Activated naive CD4-positive, alpha-beta T cell treated with anti-CD3 and anti-CD28 coated beads, Interleukin-2, amount 10 ng/mL, durations not matched to agents 7 days and 5 days (primary cell): Measurements from ENCODE around the gene TM2D1.
"Not testable (repeated sequence)": the region's sequence is repeated elsewhere in the genome, so short reads cannot be mapped to it uniquely, and the experiment has no call there.

ENCODE experiments used
- CTCF ChIA-PET: fragments of 350-600 bp; sonication (Branson Sonifier 250); formaldehyde crosslinking; loops from one replicate; lab custom pipeline; 2021; ENCODE audit warnings: antibody characterized with exemption; lab: Charles Lee
- DNase-seq: peaks from one replicate; pipeline ENCODE4 v3.0.0-alpha.2; 2020
- H3K27ac Mint-ChIP-seq: one replicate; pipeline ENCODE4 v1.8.0; 2021; ENCODE audit warnings: mild to moderate bottlenecking, moderate library complexity, mixed read lengths
- H3K27me3 Mint-ChIP-seq: one replicate; pipeline ENCODE4 v1.8.0; 2021; ENCODE audit warnings: mild to moderate bottlenecking, mixed read lengths
- H3K36me3 Mint-ChIP-seq: one replicate; pipeline ENCODE4 v1.8.0; 2021; ENCODE audit warnings: mixed read lengths
- H3K4me1 Mint-ChIP-seq: one replicate; pipeline ENCODE4 v1.8.0; 2021; ENCODE audit warnings: mixed read lengths
- H3K4me3 Mint-ChIP-seq: one replicate; pipeline ENCODE4 v1.8.0; 2021; ENCODE audit warnings: mild to moderate bottlenecking, moderate library complexity, mixed read lengths
- H3K9me3 Mint-ChIP-seq: one replicate; pipeline ENCODE4 v1.8.0; 2021; ENCODE audit warnings: mixed read lengths

Gene TM2D1

DNA sequence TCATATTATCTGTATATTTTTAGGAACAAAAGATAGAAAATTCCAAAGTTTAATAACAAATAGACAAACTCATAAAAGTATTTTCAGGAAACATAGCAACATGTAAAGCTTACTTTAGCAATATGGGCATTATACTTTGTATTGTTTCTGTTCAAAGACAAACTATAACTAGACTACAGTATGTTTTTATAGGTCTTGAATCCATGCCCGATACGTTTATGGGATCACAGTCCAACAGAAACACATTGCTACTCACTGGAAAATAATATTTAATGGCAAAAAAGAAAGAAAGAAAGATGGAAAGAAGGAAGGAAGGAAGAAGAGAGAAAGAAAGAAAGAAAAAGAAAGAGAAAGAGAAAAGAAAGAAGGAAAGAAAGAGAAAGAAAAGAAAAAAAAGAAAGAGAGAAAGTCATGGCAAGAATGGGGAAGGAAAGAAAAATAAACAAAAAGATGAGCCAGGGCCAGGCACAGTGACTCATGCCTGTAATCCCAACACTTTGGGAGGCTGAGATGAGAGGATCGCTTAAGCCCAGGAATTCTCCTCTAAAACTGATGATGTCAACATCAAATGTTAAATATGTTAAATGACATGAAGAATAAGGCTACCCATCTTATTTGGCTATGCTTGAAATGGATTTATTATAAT is 32.7 kb downstream of the TM2D1 start:
- Mint-ChIP-seq H3K27ac (no peak overlapping the region), H3K27me3 (no peaks in the 10 kb centered on the region), H3K4me1 (no peaks in the 10 kb centered on the region), H3K36me3 (peaks cover 38% of the 10 kb centered on the region), H3K4me3 (no peak overlapping the region), H3K9me3 (no peaks in the 10 kb centered on the region)
- no peak for DNase-seq
- CTCF ChIA-PET, result no interaction called here

DNA sequence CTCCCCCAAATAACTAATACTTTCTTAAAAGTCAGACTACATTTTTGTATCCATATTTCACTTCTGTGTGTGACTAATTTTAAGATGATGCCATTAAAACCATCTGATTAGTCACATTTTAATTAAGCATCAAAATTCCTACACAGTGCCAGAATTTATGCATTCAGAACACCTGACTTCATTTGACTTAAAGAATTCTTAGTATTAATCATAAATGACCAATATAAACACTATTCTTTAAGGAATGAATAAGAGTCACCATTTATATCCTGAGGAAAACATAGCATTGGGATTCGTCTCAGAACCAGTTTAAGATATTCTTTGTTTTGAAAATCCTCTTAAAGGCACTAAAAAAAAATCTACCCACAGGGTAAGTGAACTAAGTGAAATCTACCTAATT is 37.0 kb downstream of the TM2D1 start:
- DNase-seq, result no peak
- no peaks in the 10 kb centered on the region for H3K9me3 Mint-ChIP-seq
- peaks cover 24% of the 10 kb centered on the region for H3K36me3 Mint-ChIP-seq
- CTCF ChIA-PET, result no interaction called here
- H3K4me3 Mint-ChIP-seq, result no peak overlapping the region
- H3K4me1 Mint-ChIP-seq, result no peaks in the 10 kb centered on the region
- no peak overlapping the region for H3K27ac Mint-ChIP-seq
- no peaks in the 10 kb centered on the region for H3K27me3 Mint-ChIP-seq

DNA sequence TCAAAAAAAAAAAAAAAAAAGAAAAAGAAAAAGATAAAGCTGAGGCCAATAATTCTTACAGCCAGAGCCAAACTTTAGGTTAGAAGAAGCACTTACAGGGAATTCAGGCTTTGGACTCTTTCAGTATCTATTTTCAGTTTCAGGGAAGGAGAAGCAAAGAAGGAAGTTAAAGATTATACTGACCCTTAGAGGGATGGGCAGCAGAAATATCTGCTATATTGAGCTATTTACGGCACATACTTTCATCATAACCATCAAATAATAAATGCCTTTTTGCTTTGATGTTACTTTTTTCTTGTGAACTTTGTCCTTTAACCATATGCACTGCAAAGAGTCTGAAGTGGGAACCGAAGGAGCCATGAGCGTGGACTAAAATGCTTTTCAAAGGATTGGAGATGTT is 42.0 kb downstream of the TM2D1 start:
- H3K36me3 Mint-ChIP-seq, result peaks cover 38% of the 10 kb centered on the region
- CTCF ChIA-PET, result no interaction called here
- H3K9me3 Mint-ChIP-seq, result no peaks in the 10 kb centered on the region
- H3K4me1 Mint-ChIP-seq, result peaks cover 3% of the 10 kb centered on the region
- H3K27me3 Mint-ChIP-seq, result no peaks in the 10 kb centered on the region
- no peak overlapping the region for H3K27ac Mint-ChIP-seq
- H3K4me3 Mint-ChIP-seq, result no peak overlapping the region
- DNase-seq, result no peak

DNA sequence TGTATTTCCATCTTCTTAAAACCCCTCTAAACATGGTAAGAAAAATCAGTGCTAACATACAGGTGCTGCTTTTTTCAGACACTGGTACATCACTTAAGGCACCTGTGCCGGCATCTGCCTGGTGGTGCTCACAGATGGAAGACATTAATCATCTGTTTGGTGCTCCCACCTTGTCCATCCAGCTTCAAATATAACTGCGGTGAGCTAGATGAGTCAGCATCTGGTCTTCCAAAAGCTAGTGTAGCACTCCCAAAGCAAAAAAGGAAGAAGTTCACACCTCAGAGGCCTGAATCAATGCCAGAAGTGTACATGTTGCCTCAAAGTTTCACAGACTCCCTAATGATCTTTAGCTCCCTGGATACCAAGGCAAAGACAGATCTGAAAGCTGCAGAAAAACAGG is 44.4 kb downstream of the TM2D1 start:
- Mint-ChIP-seq H3K36me3 (peaks cover 32% of the 10 kb centered on the region), H3K9me3 (no peaks in the 10 kb centered on the region), H3K27ac (no peak overlapping the region), H3K27me3 (no peaks in the 10 kb centered on the region), H3K4me3 (no peak overlapping the region), H3K4me1 (peaks cover 3% of the 10 kb centered on the region)
- CTCF ChIA-PET, result no interaction called here
- no peak for DNase-seq

DNA sequence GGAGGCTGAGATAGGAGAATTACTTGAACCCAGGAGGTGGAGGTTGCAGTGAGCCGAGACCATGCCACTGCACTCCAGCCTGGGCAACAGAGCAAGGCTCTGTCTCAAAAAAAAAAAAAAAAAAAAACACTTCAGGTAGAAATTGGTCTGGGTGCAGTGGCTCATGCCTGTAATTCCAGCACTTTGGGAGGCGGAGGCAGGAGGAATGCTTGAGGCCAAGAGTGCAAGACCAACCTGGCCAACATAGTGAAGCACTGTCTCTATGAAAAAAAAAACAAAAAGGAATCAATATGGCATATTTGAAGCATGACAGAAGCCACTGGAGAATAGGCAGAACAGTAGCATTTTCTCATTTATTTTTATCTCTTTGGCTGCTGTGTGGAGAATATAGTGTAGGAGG is 48.1 kb downstream of the TM2D1 start:
- H3K27me3 Mint-ChIP-seq, H3K4me1 Mint-ChIP-seq, DNase-seq, H3K9me3 Mint-ChIP-seq, CTCF ChIA-PET, H3K27ac Mint-ChIP-seq, H3K4me3 Mint-ChIP-seq: not testable (repeated sequence)
- H3K36me3 Mint-ChIP-seq, result peaks cover 20% of the 10 kb centered on the region

DNA sequence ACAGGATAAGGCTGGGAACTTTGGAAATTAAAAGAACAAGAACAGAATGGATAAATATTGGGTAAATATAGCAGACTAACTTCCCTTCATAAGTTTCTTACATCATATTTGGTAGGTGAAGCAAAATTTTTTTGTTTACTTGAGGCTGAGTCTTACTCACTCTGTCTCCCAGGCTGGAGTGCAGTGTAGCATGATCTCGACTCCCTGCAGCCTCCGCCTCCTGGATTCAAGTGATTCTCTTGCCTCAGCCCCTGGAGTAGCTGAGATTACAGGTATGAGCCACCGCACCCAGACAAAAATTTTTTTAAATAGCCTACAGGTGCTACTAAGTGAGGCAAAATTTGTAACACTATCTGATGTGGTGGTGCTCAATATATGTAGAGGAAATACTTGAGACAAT is 50.7 kb downstream of the TM2D1 start:
- Mint-ChIP-seq H3K27me3 (no peaks in the 10 kb centered on the region), H3K36me3 (peaks cover 7% of the 10 kb centered on the region), H3K4me3 (no peak overlapping the region), H3K4me1 (no peaks in the 10 kb centered on the region), H3K9me3 (no peaks in the 10 kb centered on the region), H3K27ac (no peak overlapping the region)
- DNase-seq, result no peak
- CTCF ChIA-PET, result no interaction called here

DNA sequence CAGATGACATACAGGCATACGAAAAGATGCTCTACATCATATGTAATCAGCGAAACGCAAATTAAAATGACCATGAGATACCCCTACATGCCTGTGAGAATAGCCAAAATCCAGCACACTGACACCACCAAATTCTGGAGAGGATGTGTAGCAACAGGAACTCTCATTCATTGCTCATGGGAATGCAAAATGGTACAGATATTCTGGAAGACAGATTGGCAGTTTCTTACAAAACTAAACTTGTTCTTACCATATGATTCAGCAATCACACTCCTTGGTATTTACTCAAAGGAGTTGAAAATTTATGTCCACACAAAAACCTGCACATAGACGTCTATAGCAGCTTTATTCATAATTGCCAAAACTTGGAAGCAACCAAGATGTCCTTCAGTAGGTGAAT is 52.6 kb downstream of the TM2D1 start:
- Mint-ChIP-seq H3K4me3 (no peak overlapping the region), H3K4me1 (no peaks in the 10 kb centered on the region), H3K27ac (no peak overlapping the region)

DNA sequence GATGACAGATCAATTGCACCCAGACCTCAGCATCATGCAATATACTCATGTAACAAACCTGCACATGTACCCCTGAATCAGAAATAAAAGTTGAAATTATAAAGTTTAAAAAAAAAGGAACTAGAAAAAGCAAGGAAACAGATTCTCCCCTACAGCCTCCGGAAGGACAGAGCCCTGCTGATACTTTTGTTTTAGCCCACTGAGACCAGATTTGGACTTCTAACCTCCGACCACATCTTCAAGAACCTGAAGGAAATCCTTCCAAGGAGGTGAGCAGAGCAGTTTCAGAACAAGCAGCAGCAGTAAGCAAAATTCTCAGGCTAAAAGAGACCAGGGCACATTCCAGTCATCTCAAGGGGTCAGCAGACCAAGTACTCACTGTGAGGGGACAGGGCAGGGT is 54.5 kb downstream of the TM2D1 start:
- CTCF ChIA-PET, result no interaction called here
- H3K36me3 Mint-ChIP-seq, result peaks cover 3% of the 10 kb centered on the region
- no peak overlapping the region for H3K4me3 Mint-ChIP-seq
- DNase-seq, result no peak
- H3K4me1 Mint-ChIP-seq, result no peaks in the 10 kb centered on the region
- H3K9me3 Mint-ChIP-seq, result no peaks in the 10 kb centered on the region
- H3K27me3 Mint-ChIP-seq, result no peaks in the 10 kb centered on the region
- H3K27ac Mint-ChIP-seq, result no peak overlapping the region

More for the DNA sequence above, 52.6 kb downstream of the TM2D1 start:
- Mint-ChIP-seq H3K36me3 (peaks cover 5% of the 10 kb centered on the region), H3K27me3 (no peaks in the 10 kb centered on the region), H3K9me3 (no peaks in the 10 kb centered on the region)
- no peak for DNase-seq
- CTCF ChIA-PET, result no interaction called here

DNA sequence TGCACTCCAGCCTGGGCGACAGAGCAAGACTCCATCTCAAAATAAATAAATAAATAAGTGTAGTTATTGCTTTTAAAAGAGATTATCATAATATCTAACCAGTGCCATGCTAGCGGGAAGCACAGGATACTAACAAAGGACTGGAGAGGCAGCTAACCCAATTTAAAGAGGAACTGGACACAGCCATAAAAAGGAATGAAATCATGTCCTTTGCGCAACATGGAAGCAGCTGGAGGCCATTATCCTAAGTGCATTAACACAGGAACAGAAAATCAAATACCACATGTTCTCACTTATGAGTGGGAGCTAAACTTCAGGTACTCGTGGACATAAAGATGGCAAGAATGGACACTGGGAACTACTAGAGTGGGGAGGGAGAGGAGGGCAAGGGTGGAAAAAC is 54.9 kb downstream of the TM2D1 start:
- CTCF ChIA-PET, result no interaction called here
- DNase-seq, result no peak
- Mint-ChIP-seq H3K9me3 (no peaks in the 10 kb centered on the region), H3K27ac (no peak overlapping the region), H3K4me1 (no peaks in the 10 kb centered on the region), H3K27me3 (no peaks in the 10 kb centered on the region), H3K4me3 (no peak overlapping the region), H3K36me3 (peaks cover 3% of the 10 kb centered on the region)

DNA sequence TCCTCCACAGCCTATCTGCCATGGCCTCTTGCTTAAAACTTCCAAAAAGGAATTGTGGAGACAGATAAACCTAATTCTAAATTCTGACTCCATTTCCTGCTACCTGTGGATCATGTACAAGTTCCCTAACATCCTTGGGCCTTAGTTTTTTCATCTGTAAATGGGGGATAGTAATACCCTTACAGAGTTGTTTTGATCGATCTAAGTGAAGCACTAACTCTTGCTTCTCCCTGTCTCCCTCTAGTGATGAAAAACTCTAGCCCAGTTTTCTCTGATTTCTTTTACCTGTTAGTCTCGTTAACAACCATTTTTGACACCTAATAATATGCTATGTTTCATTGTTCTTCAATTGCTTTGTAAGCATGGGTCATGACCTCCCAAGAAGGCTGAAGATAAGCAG is 65.9 kb downstream of the TM2D1 start:
- Mint-ChIP-seq H3K27ac (no peak overlapping the region), H3K27me3 (no peaks in the 10 kb centered on the region), H3K4me3 (no peak overlapping the region), H3K36me3 (no peaks in the 10 kb centered on the region), H3K9me3 (no peaks in the 10 kb centered on the region), H3K4me1 (no peaks in the 10 kb centered on the region)
- CTCF ChIA-PET, result no interaction called here
- DNase-seq, result no peak

DNA sequence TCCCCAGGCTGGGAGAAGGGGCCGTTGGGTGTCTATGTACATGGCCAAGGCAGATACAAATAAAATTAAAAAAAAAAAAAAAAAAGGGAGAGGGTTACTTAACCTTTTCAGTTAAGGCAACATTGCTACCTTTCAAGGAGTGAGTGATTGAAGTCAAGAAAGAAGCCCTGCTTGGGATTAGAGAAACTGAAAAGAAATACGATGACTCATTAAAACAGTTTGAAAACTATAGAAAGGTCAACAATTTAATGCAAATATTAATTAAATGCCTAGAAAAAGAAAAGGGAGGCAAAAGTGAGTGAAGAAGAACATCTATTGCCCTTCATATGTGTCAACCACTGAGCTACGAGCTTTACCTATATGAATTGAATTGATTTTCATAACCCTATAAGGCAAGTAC is 69.5 kb downstream of the TM2D1 start:
- CTCF ChIA-PET, result no interaction called here
- no peaks in the 10 kb centered on the region for H3K36me3 Mint-ChIP-seq
- no peaks in the 10 kb centered on the region for H3K4me1 Mint-ChIP-seq
- no peaks in the 10 kb centered on the region for H3K27me3 Mint-ChIP-seq
- H3K9me3 Mint-ChIP-seq, result no peaks in the 10 kb centered on the region
- H3K4me3 Mint-ChIP-seq, result no peak overlapping the region
- H3K27ac Mint-ChIP-seq, result no peak overlapping the region
- no peak for DNase-seq

DNA sequence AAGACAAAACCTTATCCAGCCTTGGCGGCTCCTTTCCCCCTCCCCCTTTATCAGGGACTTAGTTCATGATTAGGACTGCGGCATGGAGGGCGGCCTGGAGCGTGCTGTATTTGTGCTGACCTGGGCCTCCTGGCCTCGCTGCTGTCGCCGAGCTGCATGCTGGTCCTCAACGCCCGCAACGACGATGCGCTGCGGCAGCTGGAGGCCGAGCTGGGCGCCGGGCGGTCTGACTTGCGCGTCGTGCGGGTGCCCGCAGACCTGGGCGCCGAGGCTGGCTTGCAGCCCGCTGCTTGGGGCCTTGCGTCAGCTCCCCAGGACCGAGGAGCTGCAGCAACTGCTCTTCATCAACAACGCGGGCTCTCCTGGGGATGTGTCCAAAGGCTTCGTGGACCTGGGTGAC is 70.9 kb downstream of the TM2D1 start:
- CTCF ChIA-PET, result no interaction called here
- H3K36me3 Mint-ChIP-seq, result no peaks in the 10 kb centered on the region
- H3K9me3 Mint-ChIP-seq, result no peaks in the 10 kb centered on the region
- no peak overlapping the region for H3K4me3 Mint-ChIP-seq
- no peaks in the 10 kb centered on the region for H3K27me3 Mint-ChIP-seq
- H3K4me1 Mint-ChIP-seq, result no peaks in the 10 kb centered on the region
- no peak overlapping the region for H3K27ac Mint-ChIP-seq
- no peak for DNase-seq

DNA sequence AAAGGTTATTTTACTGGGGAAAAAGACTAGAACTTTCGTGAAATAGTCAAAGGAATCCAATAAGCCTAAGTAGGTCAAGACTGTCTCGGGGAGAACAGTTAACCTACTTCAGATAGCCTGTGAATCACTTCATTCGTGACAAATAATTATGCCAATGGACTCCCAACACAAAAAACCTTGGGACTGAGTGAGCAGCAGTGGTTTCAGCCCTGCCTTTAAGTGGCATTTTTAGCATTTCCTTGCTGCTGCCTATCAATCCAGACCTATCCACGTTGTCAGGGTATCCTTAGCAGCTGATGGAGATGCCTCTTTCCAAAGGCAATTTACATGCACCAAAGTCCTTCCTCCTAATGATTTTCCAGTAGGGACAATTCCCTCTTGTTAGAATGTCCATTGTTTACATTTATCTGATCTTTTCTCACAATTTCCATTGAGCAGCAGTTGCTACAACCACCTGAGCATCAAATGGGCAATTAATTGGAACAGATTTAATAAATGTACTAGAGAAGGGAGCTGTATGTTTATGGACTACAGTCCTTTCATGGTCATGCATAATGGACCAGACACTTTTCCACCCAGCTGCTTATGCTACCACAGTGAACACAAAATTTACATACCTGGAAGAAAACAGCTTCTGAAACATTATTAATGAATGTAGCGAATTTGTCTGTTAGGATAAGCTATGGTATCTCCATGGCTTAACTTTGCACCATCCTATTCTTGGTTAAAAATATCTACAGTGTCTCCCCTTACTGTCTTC is 75.8 kb downstream of the TM2D1 start:
- no peaks in the 10 kb centered on the region for H3K36me3 Mint-ChIP-seq
- no peak overlapping the region for H3K27ac Mint-ChIP-seq
- no peak overlapping the region for H3K4me3 Mint-ChIP-seq
- no peaks in the 10 kb centered on the region for H3K4me1 Mint-ChIP-seq
- CTCF ChIA-PET, result no interaction called here
- peaks cover 4% of the 10 kb centered on the region for H3K27me3 Mint-ChIP-seq
- DNase-seq, result no peak
- H3K9me3 Mint-ChIP-seq, result no peaks in the 10 kb centered on the region

DNA sequence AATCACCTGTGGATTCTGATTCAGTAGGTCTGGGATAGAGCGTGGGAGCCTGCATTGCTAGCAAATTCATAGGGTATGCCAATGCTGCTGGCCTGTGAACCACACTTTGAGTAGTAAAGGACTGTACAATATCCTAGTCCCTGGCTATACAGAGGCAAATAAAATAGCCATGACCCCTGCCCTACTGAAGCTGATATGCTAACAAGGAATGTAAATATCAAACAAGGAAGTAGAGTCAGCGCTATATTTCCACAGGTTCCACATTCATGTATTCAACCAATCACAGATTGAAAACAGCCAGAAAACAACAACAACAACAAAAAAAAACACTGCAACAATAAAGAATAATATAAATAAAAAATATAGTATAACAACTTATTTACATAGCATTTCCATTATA is 77.8 kb downstream of the TM2D1 start:
- no peaks in the 10 kb centered on the region for H3K9me3 Mint-ChIP-seq
- CTCF ChIA-PET, result no interaction called here
- H3K36me3 Mint-ChIP-seq, result no peaks in the 10 kb centered on the region
- peaks cover 4% of the 10 kb centered on the region for H3K27me3 Mint-ChIP-seq
- H3K4me1 Mint-ChIP-seq, result no peaks in the 10 kb centered on the region
- DNase-seq, result no peak
- H3K4me3 Mint-ChIP-seq, result no peak overlapping the region
- no peak overlapping the region for H3K27ac Mint-ChIP-seq

DNA sequence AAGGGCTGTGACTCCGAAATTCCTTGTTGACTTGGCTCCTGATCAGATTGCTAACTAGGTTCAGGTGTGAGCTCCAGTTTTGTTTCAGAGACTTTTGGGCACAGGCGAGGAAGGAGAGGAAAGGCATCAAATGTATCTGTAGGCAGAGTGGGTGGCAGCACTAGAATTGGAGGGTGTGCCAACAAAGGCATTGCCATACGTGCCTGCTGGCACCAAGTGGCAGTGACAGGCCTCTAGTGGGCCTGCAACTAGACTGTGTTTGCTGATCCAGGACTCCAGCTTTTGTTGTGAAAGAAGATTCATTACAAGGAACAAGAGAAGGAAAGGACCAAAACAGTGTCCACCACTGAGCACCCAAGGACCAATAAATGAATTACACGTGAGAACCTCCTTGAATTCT is 79.5 kb downstream of the TM2D1 start:
- H3K36me3 Mint-ChIP-seq, result no peaks in the 10 kb centered on the region

More for the DNA sequence above, 79.5 kb downstream of the TM2D1 start:
- Mint-ChIP-seq H3K27ac (no peak overlapping the region), H3K27me3 (peaks cover 10% of the 10 kb centered on the region), H3K4me1 (peaks cover 14% of the 10 kb centered on the region), H3K9me3 (no peaks in the 10 kb centered on the region), H3K4me3 (no peak overlapping the region)
- CTCF ChIA-PET, result interaction anchor here (0.9 kb wide), 1 partner anchor 11 kb away, joined by 3 read pairs; no protein-coding TSS in a partner anchor
- no peak for DNase-seq
